HEK293 (cell line): ENCODE measurements around the gene ITPR3.

Experiments used
- CTCF ChIA-PET: fragments of 350-600 bp; formaldehyde crosslinking; extraction: SDS; loops from one replicate; lab custom pipeline; 2021; ENCODE audit warnings: antibody characterized with exemption; lab: Yijun Ruan, JAX
- POLR2A ChIA-PET: fragments of 300-600 bp; formaldehyde crosslinking; extraction: SDS; loops from one replicate; lab custom pipeline; 2020; ENCODE audit warnings: antibody characterized with exemption, inconsistent platforms; lab: Yijun Ruan, JAX
- H3K27ac ChIP-seq: fragments of 200-500 bp; sonication (Bioruptor generic); 2 replicates; pipeline ENCODE4 v1.5.1; 2014; ENCODE audit warnings: low read depth, low read length, control low read depth, inconsistent platforms; ENCODE audit errors: extremely low read depth
- H3K36me3 ChIP-seq, 2 experiments: fragments of 200-500 bp in 1 of 2; sonication (Bioruptor generic) in 1 of 2; 1 replicate in 1 of 2; 2 replicates in 1 of 2; pipeline ENCODE4 v1.5.1; 2014 to 2017; ENCODE audit warnings: inconsistent platforms in 2 of 2, low read length in 2 of 2; ENCODE audit not compliant: control insufficient read depth in 2 of 2, insufficient read depth in 1 of 2
- H3K4me1 ChIP-seq: fragments of 200-500 bp; sonication (Bioruptor generic); 2 replicates; pipeline ENCODE4 v1.5.1; 2014; ENCODE audit warnings: mild to moderate bottlenecking, low read length, inconsistent platforms; ENCODE audit not compliant: control insufficient read depth, insufficient read depth
- H3K4me3 ChIP-seq: 2 replicates; pipeline ENCODE4 v1.5.1; 2011; ENCODE audit warnings: low read depth, mild to moderate bottlenecking, control low read depth, low read length, moderate library complexity
- H3K9me3 ChIP-seq: fragments of 200-500 bp; sonication (Bioruptor generic); 2 replicates; pipeline ENCODE4 v1.5.1; 2014; ENCODE audit warnings: low read depth, low read length, inconsistent platforms; ENCODE audit not compliant: control insufficient read depth, insufficient read depth
- CTCF ChIP-seq: fragments of 450-650 bp; formaldehyde crosslinking; IDR thresholded peaks from 2 replicates; pipeline ENCODE4 v1.5.1; 2016; ENCODE audit warnings: missing biosample characterization, missing genetic modification characterization
- GLIS2 ChIP-seq: fragments of 450-650 bp; formaldehyde crosslinking; IDR thresholded peaks from 2 replicates; pipeline ENCODE4 v1.5.1; 2016; ENCODE audit warnings: missing biosample characterization, missing genetic modification characterization
- PRDM6 ChIP-seq: fragments of 450-650 bp; formaldehyde crosslinking; IDR thresholded peaks from 2 replicates; pipeline ENCODE4 v1.5.1; 2017; ENCODE audit warnings: missing biosample characterization, missing genetic modification characterization
- SCRT1 ChIP-seq: fragments of 450-650 bp; formaldehyde crosslinking; IDR thresholded peaks from 2 replicates; pipeline ENCODE4 v1.5.1; 2016; ENCODE audit warnings: missing biosample characterization, missing genetic modification characterization, borderline replicate concordance
- ZBTB17 ChIP-seq: fragments of 450-650 bp; formaldehyde crosslinking; IDR thresholded peaks from 2 replicates; pipeline ENCODE4 v1.5.1; 2016; ENCODE audit warnings: missing biosample characterization, missing genetic modification characterization
- ZNF223 ChIP-seq: fragments of 450-650 bp; formaldehyde crosslinking; IDR thresholded peaks from 2 replicates; pipeline ENCODE4 v1.5.1; 2016; ENCODE audit warnings: missing biosample characterization, missing genetic modification characterization
- ZNF362 ChIP-seq: fragments of 450-650 bp; formaldehyde crosslinking; IDR thresholded peaks from 2 replicates; pipeline ENCODE4 v1.5.1; 2016; ENCODE audit warnings: missing biosample characterization, missing genetic modification characterization
- ZNF501 ChIP-seq: fragments of 450-650 bp; formaldehyde crosslinking; IDR thresholded peaks from 2 replicates; pipeline ENCODE4 v1.5.1; 2016; ENCODE audit warnings: missing biosample characterization, missing genetic modification characterization
- ZNF514 ChIP-seq: fragments of 450-650 bp; formaldehyde crosslinking; IDR thresholded peaks from 2 replicates; pipeline ENCODE4 v1.5.1; 2016; ENCODE audit warnings: missing biosample characterization, missing genetic modification characterization
- ZNF660 ChIP-seq: fragments of 450-650 bp; IDR thresholded peaks from 2 replicates; pipeline ENCODE4 v1.5.1; 2018; ENCODE audit warnings: missing biosample characterization, mild to moderate bottlenecking, missing genetic modification characterization
- ZNF837 ChIP-seq: fragments of 450-650 bp; formaldehyde crosslinking; IDR thresholded peaks from 2 replicates; pipeline ENCODE4 v1.5.1; 2016; ENCODE audit warnings: missing biosample characterization, missing genetic modification characterization
- TF ChIP-seq, protein P1 (sequence below): fragments of 450-650 bp; formaldehyde crosslinking; IDR thresholded peaks from 2 replicates; pipeline ENCODE4 v1.5.1; 2016; ENCODE audit warnings: missing biosample characterization, missing genetic modification characterization
- TF ChIP-seq, protein P2 (sequence below): fragments of 450-650 bp; IDR thresholded peaks from 2 replicates; pipeline ENCODE4 v1.5.1; 2018; ENCODE audit warnings: missing biosample characterization, missing genetic modification characterization

ITPR3 gene

DNA sequence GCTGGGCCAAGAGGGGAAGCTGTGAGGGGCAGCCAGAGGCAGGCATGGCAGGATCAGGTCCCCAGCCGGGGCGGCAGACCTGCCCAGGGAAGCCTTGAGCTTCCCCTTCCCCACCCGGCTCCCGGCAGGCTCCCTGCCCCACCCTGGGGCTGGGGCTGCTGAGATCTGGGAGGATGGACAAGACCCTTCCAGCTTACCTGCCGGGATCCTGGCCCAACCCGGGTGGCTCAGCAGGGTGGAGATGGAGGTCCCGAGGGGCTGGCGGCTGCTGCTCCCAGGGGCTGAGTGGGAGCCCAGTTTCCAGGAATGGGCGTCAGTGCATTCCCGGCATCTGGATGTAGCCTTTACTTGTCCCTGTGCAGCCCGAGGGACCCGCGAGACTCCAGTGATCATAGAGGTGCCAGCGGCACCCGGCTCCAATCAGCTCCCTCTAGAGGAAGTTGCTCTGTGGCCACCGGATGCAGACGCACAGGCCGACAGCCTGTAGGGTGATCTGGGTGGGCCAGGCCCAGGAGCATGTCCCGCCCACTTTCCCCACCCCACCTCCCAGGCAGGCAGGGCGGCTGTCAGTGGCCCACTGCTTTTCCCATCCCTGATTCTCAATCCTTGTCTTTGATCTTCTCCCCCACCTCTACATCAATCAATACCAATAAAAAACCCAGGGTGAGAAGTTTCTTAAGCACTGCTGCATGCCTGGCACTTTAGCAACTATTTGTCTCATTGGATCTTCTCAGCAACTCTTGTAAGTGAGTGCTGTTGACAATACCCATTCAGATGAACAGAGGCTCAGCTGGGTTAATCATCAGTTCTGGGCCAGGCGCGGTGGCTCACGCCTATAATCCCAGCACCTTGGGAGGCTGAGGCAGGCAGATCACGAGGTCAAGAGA lies 41.1 kb upstream of the ITPR3 start, which contains the start of gene BAK1 (continued):
- TF ChIP-seq, protein P1, sequence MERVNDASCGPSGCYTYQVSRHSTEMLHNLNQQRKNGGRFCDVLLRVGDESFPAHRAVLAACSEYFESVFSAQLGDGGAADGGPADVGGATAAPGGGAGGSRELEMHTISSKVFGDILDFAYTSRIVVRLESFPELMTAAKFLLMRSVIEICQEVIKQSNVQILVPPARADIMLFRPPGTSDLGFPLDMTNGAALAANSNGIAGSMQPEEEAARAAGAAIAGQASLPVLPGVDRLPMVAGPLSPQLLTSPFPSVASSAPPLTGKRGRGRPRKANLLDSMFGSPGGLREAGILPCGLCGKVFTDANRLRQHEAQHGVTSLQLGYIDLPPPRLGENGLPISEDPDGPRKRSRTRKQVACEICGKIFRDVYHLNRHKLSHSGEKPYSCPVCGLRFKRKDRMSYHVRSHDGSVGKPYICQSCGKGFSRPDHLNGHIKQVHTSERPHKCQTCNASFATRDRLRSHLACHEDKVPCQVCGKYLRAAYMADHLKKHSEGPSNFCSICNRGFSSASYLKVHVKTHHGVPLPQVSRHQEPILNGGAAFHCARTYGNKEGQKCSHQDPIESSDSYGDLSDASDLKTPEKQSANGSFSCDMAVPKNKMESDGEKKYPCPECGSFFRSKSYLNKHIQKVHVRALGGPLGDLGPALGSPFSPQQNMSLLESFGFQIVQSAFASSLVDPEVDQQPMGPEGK (tag by site-specific recombination) = peak; percentile 80
- TF ChIP-seq ZNF223 (tag by site-specific recombination) = no peak
- TF ChIP-seq SCRT1 (tag by site-specific recombination) = no peak
- peak; percentile 84 for TF ChIP-seq ZBTB17 (tag by site-specific recombination)
- peak; percentile 89 for TF ChIP-seq CTCF (tag by site-specific recombination)
- 0 out of 2 replicates have a peak, but pooled peaks have one; percentile 61 for TF ChIP-seq ZNF501 (tag by site-specific recombination)
- peak; percentile 76; the same call in 1 of the 2 replicates for TF ChIP-seq ZNF660
- TF ChIP-seq, protein P2, sequence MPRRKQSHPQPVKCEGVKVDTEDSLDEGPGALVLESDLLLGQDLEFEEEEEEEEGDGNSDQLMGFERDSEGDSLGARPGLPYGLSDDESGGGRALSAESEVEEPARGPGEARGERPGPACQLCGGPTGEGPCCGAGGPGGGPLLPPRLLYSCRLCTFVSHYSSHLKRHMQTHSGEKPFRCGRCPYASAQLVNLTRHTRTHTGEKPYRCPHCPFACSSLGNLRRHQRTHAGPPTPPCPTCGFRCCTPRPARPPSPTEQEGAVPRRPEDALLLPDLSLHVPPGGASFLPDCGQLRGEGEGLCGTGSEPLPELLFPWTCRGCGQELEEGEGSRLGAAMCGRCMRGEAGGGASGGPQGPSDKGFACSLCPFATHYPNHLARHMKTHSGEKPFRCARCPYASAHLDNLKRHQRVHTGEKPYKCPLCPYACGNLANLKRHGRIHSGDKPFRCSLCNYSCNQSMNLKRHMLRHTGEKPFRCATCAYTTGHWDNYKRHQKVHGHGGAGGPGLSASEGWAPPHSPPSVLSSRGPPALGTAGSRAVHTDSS (tag by site-specific recombination) = no peak
- TF ChIP-seq GLIS2 = peak; percentile 81
- TF ChIP-seq, all 188 proteins: peak for 31

- CTCF ChIA-PET = interaction anchor here (0.6 to 3.1 kb wide), 7 partner anchors 9 to 535 kb away, joined by 3 to 16 read pairs (median 3); partner anchors contain the start of genes CUTA and IP6K3
Observed at GRCh38 chr6:33581186-33581585, 39.9 kb upstream of the ITPR3 start.

More at GRCh38 chr6:33581186-33581585, 39.9 kb upstream of the ITPR3 start:
- TF ChIP-seq ZNF837 (no peak), PRDM6 (tag by site-specific recombination) (no peak), ZNF362 (tag by site-specific recombination) (0 out of 2 replicates have a peak, but pooled peaks have one; percentile 24), ZNF514 (tag by site-specific recombination) (no peak)
- Histone ChIP-seq H3K9me3 (no peaks in the 10 kb centered on the region), H3K27ac (no peak overlapping the region), H3K4me1 (no peaks in the 10 kb centered on the region; the same call in 1 of the 2 replicates), H3K36me3 (peaks cover 8 to 21% of the 10 kb centered on the region in 2 experiments; a peak in 2 of 3 replicates), H3K4me3 (no peak overlapping the region)
- POLR2A ChIA-PET = interaction anchor here (0.6 to 2.9 kb wide), 4 partner anchors 10 to 131 kb away, joined by 5 to 14 read pairs (median 7); partner anchors contain the start of gene UQCC2
